Measurements from ENCODE around the gene CACNG6.
A peak's percentile ranks its signal among the peaks of the same experiment; 100 is the strongest.
"Not testable (repeated sequence)": the region's sequence is repeated elsewhere in the genome, so short reads cannot be mapped to it uniquely, and the experiment has no call there.

Gene CACNG6

GRCh38 chr19:53999694-54000093 lies 8.3 kb downstream of the CACNG6 start:
- DNase-seq (ENCODE audit: low read depth in 1 of 2, low spot score in 1 of 2): no peak

GRCh38 chr19:54001496-54001895 lies 10.1 kb downstream of the CACNG6 start:
- no peak for DNase-seq (ENCODE audit: low read depth in 1 of 2, low spot score in 1 of 2)

- DNase-seq (ENCODE audit: low read depth in 1 of 2, low spot score in 1 of 2): no peak
Measured at GRCh38 chr19:54002495-54003315, 11.3 kb downstream of the CACNG6 start.

- no peak for DNase-seq (ENCODE audit: low read depth in 1 of 2, low spot score in 1 of 2)
Measured at GRCh38 chr19:54009440-54009839, 18.0 kb downstream of the CACNG6 start.

GRCh38 chr19:54010474-54010873 lies 19.0 kb downstream of the CACNG6 start:
- DNase-seq (ENCODE audit: low read depth in 1 of 2, low spot score in 1 of 2): no peak

DNA sequence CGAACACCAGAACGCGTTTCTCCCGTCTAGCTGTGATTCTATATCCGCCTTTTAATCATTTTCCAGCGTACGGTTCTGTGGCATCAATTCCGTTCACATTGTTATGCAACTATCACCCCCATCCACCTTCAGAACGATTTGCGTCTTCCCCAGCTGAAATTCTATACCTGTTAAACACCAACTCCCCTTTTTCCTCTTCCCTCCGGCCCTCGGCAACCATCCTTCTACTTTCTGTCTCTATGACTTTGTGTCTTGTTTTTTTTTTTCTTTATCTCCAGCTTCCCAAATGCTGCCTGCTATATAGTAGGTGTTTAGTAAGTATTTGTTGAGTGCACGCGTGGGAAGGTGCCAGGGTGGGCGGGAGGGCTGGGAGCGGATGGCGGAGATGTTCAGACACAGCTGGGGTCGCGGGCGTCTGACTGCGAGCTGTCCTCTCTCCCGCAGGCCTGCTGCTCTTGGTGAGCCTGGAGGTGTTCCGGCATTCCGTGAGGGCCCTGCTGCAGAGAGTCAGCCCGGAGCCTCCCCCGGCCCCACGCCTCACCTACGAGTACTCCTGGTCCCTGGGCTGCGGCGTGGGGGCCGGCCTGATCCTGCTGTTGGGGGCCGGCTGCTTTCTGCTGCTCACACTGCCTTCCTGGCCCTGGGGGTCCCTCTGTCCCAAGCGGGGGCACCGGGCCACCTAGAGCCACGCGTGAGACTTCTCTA lies 20.2 kb downstream of the CACNG6 start:
- DNase-seq (ENCODE audit: low read depth in 1 of 2, low spot score in 1 of 2): no peak

DNA sequence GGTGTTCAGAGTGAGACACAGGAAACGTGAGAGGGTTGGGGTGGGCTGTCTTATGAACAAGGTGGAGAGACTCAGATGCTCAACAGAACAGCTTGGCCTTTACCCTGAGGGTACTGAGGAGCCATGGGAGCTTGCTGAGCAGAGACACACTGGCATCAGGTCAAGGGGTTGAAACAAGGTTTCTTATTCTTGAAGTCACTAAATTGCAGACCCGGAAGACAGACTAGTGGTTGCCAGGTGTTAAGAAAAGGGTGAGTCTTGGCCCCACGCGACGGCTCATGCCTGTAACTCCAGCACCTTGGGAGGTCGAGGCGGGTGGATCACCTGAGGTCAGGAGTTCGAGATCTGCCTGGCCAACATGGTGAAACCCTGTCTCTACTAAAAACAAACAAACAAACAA lies 22.4 kb downstream of the CACNG6 start:
- DNase-seq (ENCODE audit: low read depth in 1 of 2, low spot score in 1 of 2): no peak

DNA sequence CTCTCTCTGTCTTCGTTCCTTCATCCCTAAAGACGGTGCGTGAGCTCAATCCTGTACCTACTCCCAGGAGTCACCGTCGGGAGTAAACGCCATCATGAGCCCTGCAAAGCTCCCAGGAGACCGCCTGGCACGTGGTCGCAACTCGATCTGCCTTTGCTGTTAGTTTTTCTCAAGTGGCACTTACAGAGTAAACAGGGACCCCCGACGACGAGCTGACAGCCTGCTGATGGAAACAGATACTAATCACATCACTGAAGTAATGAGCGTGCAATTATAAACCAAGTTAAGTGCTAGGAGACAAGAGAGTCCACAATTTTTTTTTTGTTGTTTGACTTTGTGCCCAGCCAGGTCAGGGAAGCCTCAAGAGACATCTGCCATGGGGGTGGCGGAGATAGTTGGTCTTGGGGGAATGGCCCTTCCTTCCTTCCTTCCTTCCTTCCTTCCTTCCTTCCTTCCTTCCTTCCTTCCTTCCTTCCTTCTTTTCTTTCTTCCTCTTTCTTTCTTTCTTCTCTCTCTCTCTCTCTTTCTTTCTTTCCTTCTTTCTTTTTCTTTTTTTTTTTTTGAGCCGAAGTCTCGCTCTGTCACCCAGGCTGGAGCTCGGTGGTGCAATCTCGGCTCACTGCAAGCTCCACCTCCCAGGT lies 23.6 kb downstream of the CACNG6 start:
- DNase-seq (ENCODE audit: low read depth in 1 of 2, low spot score in 1 of 2): no peak

GRCh38 chr19:54017261-54017660 lies 25.8 kb downstream of the CACNG6 start:
- DNase-seq (ENCODE audit: low read depth in 1 of 2, low spot score in 1 of 2): no peak

DNA sequence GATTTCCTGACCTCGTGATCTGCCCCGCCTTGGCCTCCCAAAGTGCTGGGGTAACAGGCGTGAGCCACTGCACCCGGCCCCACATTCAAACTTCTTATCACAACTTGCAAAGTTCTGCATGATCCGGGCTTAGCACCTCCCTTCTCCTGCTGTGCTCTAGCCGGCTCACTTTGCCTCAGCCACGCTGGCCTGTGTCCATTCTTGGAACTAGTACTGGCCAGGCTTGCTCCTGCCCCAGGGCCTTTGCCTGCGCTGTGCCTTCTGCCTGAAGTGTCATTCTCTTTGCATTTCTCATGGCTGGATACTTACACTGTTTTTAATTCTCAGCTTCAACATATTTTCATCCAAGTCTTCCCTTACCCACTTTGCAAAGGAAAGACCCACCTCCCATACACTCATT lies 29.9 kb downstream of the CACNG6 start:
- no peak for DNase-seq (ENCODE audit: low read depth in 1 of 2, low spot score in 1 of 2)

DNA sequence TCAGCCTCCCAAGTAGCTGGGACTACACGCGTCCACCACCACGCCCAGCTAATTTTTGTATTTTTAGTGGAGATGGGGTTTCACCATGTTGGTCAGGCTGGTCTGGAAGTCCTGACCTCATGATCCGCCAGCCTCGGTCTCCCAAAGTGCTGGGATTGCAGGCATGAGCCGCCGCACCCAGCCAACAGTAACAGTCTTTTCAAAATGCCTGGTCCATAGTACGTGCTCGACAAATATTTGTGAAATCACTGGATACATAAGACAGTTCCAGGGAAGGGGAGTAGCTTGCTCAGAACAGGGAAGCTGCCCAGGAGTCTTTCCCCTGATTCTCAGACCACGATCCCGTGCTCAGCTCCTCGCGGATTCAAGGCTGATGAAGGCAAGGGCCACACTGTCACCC lies 30.5 kb downstream of the CACNG6 start:
- DNase-seq (ENCODE audit: low read depth in 1 of 2, low spot score in 1 of 2): no peak

DNA sequence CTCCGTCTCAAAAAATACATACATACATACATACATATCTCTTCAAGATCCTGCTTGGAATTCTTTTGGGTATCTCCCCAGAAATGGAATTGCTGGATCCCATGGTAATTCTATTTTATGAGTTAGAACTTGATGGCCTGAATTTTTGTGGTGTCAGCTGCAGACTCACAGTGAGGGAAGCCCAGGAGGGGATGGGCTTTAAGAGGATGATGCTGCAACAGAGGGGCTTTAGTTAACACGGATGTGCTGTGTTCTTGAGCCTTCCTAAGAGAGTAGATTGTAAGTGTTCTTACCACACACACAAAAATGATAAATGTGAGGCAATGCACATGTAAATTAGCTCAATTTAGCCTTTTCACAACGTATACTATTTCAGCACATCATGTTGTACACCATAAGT lies 31.8 kb downstream of the CACNG6 start:
- DNase-seq (ENCODE audit: low read depth in 1 of 2, low spot score in 1 of 2): no peak

GRCh38 chr19:54024660-54025059 lies 33.2 kb downstream of the CACNG6 start:
- no peak for DNase-seq (ENCODE audit: low read depth in 1 of 2, low spot score in 1 of 2)

- DNase-seq (ENCODE audit: low read depth in 1 of 2, low spot score in 1 of 2): no peak
Measured at GRCh38 chr19:54026656-54027055, 35.2 kb downstream of the CACNG6 start.

- no peak for DNase-seq (ENCODE audit: low read depth in 1 of 2, low spot score in 1 of 2)
Measured at GRCh38 chr19:54029301-54029700, 37.9 kb downstream of the CACNG6 start.

- DNase-seq (ENCODE audit: low read depth in 1 of 2, low spot score in 1 of 2): peak; percentile 9
Measured at GRCh38 chr19:54029930-54030490, 38.6 kb downstream of the CACNG6 start.

DNA sequence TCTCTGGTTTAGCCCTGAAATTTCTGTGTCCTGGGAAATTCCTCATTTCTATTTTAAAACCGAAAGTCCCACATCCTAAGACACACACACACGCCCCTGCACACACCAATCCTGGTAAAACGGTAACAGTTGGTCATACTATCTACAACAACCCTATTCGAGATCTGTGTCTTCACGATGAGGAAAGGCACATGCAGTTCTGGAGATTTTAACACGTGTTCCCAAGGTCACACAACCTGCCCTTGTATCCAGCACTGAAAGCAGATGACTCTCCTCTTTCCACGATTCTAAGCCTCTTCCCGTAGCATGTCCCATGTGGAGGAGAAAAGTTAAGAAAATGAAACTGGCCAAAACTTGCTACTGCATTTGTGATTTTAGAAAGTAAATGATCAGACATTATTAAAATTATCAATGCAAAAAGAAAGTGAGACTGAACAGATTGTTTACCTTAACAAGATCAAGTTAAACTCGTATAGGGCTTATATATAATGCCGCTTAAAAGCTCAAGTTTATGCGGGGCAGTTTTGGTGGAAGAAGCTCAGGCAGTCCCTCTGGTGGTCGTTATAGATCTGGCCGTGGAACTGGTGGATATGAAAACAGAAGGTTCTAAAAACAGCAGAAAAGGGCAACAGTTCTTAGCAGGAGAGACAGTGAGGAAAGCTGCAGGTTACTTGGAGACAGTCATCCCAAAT lies 39.6 kb downstream of the CACNG6 start:
- DNase-seq (ENCODE audit: low read depth in 1 of 2, low spot score in 1 of 2): no peak

DNA sequence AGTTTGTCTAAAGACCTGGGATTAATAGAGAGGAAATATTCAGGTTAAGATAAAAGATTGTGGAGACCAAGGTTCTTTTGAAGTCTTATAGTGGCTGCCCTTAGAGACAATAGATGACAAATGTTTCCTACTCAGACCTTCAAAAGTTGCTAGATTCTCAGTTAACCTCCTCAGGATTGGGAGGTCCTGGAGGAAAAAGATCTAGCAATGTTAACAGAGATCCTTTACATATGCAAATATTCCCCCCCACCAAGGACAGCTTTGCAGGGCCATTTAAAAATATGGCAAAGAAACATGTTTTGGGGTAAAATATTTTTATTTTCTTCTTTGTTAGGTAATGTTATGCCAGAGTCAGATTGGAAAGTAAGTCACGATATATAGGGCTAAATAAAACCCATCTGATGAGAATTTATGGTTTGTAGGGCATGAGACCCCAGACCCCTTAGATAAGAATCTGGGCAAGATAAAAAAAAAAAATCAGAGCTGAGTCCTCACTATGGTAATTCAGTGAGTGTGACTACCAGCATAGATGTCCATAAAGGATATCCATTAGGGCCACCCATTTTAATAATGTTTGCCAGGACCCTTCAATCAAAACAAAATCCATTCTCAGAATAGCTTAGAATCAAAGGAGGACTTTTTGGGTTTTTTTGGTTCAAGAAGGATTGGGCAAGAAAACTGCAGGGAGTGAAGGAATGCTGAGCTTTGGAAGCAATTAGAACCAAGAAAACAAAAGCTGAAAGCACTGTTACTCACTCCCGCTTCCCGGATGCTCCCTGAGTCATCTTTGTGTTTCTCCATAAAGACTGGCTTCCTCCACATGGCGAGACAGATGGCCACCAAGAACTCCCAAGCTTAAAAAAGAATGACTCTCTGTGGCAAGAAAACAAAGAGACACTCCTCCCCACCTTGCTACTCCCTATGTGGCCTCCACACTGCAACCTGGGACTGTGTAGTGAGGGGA lies 44.1 kb downstream of the CACNG6 start:
- DNase-seq (ENCODE audit: low read depth in 1 of 2, low spot score in 1 of 2): no peak

DNA sequence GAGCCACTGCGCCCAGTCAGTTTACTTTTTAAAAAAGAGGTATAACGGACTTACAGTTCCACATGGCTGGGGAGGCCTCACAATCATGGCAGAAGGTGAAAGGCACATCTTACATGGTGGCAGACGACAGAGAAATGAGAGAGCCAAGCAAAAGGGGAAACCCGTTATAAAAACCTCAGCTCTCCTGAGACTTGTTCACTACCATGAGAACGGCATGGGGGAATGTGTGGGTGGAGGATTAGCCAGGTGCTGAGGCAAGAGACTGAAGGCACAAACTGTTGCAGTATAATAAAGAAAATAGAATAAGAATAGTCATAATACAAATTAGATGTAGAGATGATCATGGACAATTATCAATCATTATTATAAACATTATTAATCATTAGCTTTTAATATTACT lies 45.1 kb downstream of the CACNG6 start:
- DNase-seq (ENCODE audit: low read depth in 1 of 2, low spot score in 1 of 2): not testable (repeated sequence)

DNA sequence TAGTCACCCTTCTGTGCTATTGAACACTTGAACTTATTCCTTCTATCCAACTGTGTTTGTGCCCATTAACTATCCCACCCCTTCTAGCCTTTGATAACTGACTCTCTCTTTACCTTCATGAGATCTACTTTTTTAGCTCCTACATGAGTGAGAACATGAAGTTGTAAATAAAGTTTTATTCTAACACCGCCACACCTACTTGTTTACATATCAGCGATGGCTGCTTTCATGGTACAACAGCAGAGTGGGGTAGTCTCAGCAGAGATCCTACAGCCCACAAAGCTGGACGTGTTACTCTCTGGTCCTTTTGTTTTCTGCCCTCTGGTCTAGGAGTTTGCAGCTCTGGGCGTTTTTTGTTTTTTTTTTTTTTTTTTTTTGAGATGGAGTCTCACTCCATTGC lies 48.6 kb downstream of the CACNG6 start:
- no peak for DNase-seq (ENCODE audit: low read depth in 1 of 2, low spot score in 1 of 2)
